Kidney (tissue), 14 donors: ENCODE data around the gene ADCY4. TPM values are rescaled to one million over a fixed set of nuclear protein-coding genes. Genes with fewer than 3 reads are reported as not detected.

Experiments
- DNase-seq, 5 donors: peaks; one replicate each; pipeline ENCODE4 v3.0.0-alpha.2; 2013 to 2020
- FAIRE-seq: peaks from 2 replicates; lab custom pipeline; 2012; peaks lifted over from hg19 to GRCh38; lab: Jason Lieb, UNC
- H3K27ac ChIP-seq, 2 donors: one replicate each; pipeline ENCODE4 v1.7.0; 2013; ENCODE audit warnings: low read depth in 2 of 2, low read length in 2 of 2, inconsistent platforms in 1 of 2
- H3K27me3 ChIP-seq: one replicate; pipeline ENCODE4 v1.7.1; 2013; ENCODE audit warnings: low read length, inconsistent platforms; ENCODE audit not compliant: control insufficient read depth, insufficient read depth
- H3K36me3 ChIP-seq, 3 donors: one replicate each; pipeline versions ENCODE4 v1.7.0 to v1.7.1; 2013; ENCODE audit warnings: low read length in 3 of 3, control low read depth in 1 of 3, inconsistent platforms in 1 of 3; ENCODE audit not compliant: insufficient read depth in 3 of 3, control insufficient read depth in 2 of 3
- H3K4me1 ChIP-seq, 3 donors: one replicate each; pipeline versions ENCODE4 v1.7.0 to v1.7.1; 2013; ENCODE audit warnings: low read length in 3 of 3, inconsistent platforms in 1 of 3, low read depth in 1 of 3; ENCODE audit not compliant: control insufficient read depth in 2 of 3, insufficient read depth in 2 of 3
- H3K4me3 ChIP-seq, 3 donors: one replicate each; pipeline versions ENCODE4 v1.7.0 to v1.8.1; 2013; ENCODE audit warnings: low read length in 3 of 3, control low read depth in 1 of 3, inconsistent platforms in 1 of 3
- H3K9ac ChIP-seq, 3 donors: one replicate each; pipeline versions ENCODE4 v1.7.0 to v1.7.1; 2013; ENCODE audit warnings: low read length in 3 of 3, control low read depth in 1 of 3, inconsistent platforms in 1 of 3
- H3K9me3 ChIP-seq, 3 donors: one replicate each; pipeline versions ENCODE4 v1.7.0 to v1.7.1; 2013; ENCODE audit warnings: low read length in 3 of 3, control low read depth in 1 of 3, inconsistent platforms in 1 of 3; ENCODE audit not compliant: control insufficient read depth in 2 of 3, insufficient read depth in 1 of 3
- CTCF ChIP-seq: IDR thresholded peaks from 3 replicates; pipeline ENCODE4 v1.5.1; 2012; ENCODE audit warnings: mild to moderate bottlenecking, moderate library complexity, borderline replicate concordance; ENCODE audit not compliant: insufficient read depth; ENCODE audit errors: extremely low read depth
- intact Hi-C: fragments of 100-400 bp; cut with DNase I; formaldehyde crosslinking; loops from one replicate; pipeline ENCODE4 v1.11.1; 2022
- polyA plus RNA-seq: library from polyadenylated mRNA; stranded (reverse); fragments of 350-450 nt; fragmentation: Illumina TruSeq; extraction: RNeasy Lipid Tissue Mini Kit (QIAGEN cat#74804); gene quantifications from one replicate; pipeline ENCODE4 v1.2.3, GENCODE V29; 2014; ENCODE audit warnings: low read depth, low replicate concordance; ENCODE audit not compliant: insufficient read depth
- total RNA-seq: library from RNA; stranded (reverse); fragmentation: NEBNext Ultra II Directional; extraction: Animal tissue kit (Norgen Biotek cat#: 25700); gene quantifications from one replicate; pipeline ENCODE4 v1.2.1, GENCODE V29; 2021
- donor health status: control.
- donor health status: control.
- donor health status: control.
- donor health status: control.
- donor health status: control.
- donor health status: DM: yes; HTN: yes; CAD: no.
- donor health status: Normal renal cell carcinoma (clear cell type).

ADCY4 gene
- total and polyA plus RNA-seq, 2 donors from 2014 or later: 19.2 to 57.5 TPM

GRCh38 chr14:24307575-24308341 is 27.1 kb downstream of the ADCY4 start, which contains the start of gene CIDEB:
Gene CIDEB, minus strand, starts transcription at chr14:24307977. Its CDS starts 119 bp downstream, at chr14:24307858.
- Histone ChIP-seq H3K36me3 (peaks cover 2 to 42% (median 26%) of the 10 kb centered on the region in 3 donors), H3K27me3 (no peaks in the 10 kb centered on the region), H3K27ac (peak within 1 kb of the TSS; percentile 71 to 79), H3K9me3 (no peaks in the 10 kb centered on the region), H3K4me1 (peaks cover 0 to 33% (median 28%) of the 10 kb centered on the region in 3 donors), H3K4me3 (peak within 1 kb of the TSS in 2 of 3 donors; percentile 57 to 60), H3K9ac (peak within 1 kb of the TSS in 2 of 3 donors; percentile 41 to 60)
- intact Hi-C loops: loop anchor here (10.0 kb wide), 1 partner anchor 53 kb away; no protein-coding TSS in a partner anchor
- DNase-seq (peak in 3 of 5 donors; percentile 70 to 76 (median 74)), FAIRE-seq (no peak)
- TF ChIP-seq CTCF: peak; percentile 91

DNA sequence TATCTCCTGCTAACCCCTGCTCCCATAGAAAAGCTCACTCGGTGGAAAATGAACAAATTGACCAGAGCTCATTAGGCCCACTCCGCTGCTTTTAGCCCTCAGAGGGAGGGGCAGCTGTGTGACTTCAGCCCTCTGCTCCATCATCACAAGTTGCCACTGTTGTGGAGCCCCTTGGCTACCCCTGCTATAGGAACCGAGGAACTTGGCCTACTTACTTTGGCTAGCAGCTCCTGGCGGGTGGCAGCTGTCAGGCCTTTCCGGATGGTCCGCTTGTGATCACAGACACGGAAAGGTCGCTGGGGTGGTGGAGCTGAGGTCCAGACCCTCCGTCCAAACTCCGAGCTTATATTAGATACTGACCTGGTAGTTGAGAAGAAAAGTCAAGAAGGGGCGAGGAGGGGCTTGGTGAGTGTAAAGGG is 27.7 kb downstream of the ADCY4 start:
- DNase-seq (no peak), FAIRE-seq (no peak)
- no peak for TF ChIP-seq CTCF
- intact Hi-C loops: loop anchor here (10.0 kb wide), 1 partner anchor 52 kb away; no protein-coding TSS in a partner anchor
- peaks cover 0 to 31% (median 22%) of the 10 kb centered on the region in 3 donors for H3K4me1 ChIP-seq
- no peaks in the 10 kb centered on the region for H3K27me3 ChIP-seq
- peak overlapping the region in 2 of 3 donors; percentile 57 to 60 for H3K4me3 ChIP-seq
- peak overlapping the region in 1 of 3 donors; percentile 60 for H3K9ac ChIP-seq
- H3K27ac ChIP-seq: peak overlapping the region; percentile 71 to 79
- peaks cover 7 to 48% (median 32%) of the 10 kb centered on the region in 3 donors for H3K36me3 ChIP-seq
- no peaks in the 10 kb centered on the region for H3K9me3 ChIP-seq

- DNase-seq: no peak
- H3K36me3 ChIP-seq: peaks cover 8 to 58% (median 36%) of the 10 kb centered on the region in 3 donors
- H3K4me3 ChIP-seq: no peak overlapping the region
- no peak overlapping the region for H3K9ac ChIP-seq
- TF ChIP-seq CTCF: no peak
- no peaks in the 10 kb centered on the region for H3K27me3 ChIP-seq
- H3K4me1 ChIP-seq: peaks cover 0 to 23% (median 13%) of the 10 kb centered on the region in 3 donors
- H3K9me3 ChIP-seq: no peaks in the 10 kb centered on the region
- H3K27ac ChIP-seq: no peak overlapping the region
- intact Hi-C loops: loop anchor here (10.0 kb wide), 1 partner anchor 49 kb away; no protein-coding TSS in a partner anchor
- no peak for FAIRE-seq
Measured at GRCh38 chr14:24304019-24304387, 30.9 kb downstream of the ADCY4 start.
